Ectodermal cell (in vitro differentiated cells): ENCODE data around the gene HSD17B13.
"Not testable (repeated sequence)": the region's sequence is repeated elsewhere in the genome, so short reads cannot be mapped to it uniquely, and the experiment has no call there.

Experiments
- H3K27ac ChIP-seq: 2 replicates; pipeline ENCODE4 v1.7.0; 2013; ENCODE audit warnings: mild to moderate bottlenecking, low read depth, low read length; ENCODE audit not compliant: insufficient read depth, poor library complexity, severe bottlenecking
- H3K27me3 ChIP-seq: 2 replicates; pipeline ENCODE4 v1.7.0; 2013; ENCODE audit warnings: mild to moderate bottlenecking, low read length; ENCODE audit not compliant: insufficient read depth, control insufficient read depth, poor library complexity, severe bottlenecking
- H3K36me3 ChIP-seq: one replicate; pipeline ENCODE4 v1.7.0; 2013; ENCODE audit warnings: low read length; ENCODE audit not compliant: control insufficient read depth, insufficient read depth
- H3K4me1 ChIP-seq: one replicate; pipeline ENCODE4 v1.7.0; 2013; ENCODE audit warnings: low read length; ENCODE audit not compliant: control insufficient read depth, insufficient read depth
- H3K4me3 ChIP-seq: 2 replicates; pipeline ENCODE4 v1.7.0; 2013; ENCODE audit warnings: low read depth, low read length, control low read depth; ENCODE audit not compliant: insufficient read depth
- H3K9me3 ChIP-seq: 2 replicates; pipeline ENCODE4 v1.7.0; 2013; ENCODE audit warnings: mild to moderate bottlenecking, low read length, moderate library complexity; ENCODE audit not compliant: control insufficient read depth
- WGBS, 2 experiments: methylation state at CpG; one replicate each; pipeline ENCODE4 v1.1.7; 2013; ENCODE audit warnings: missing lambda C conversion rate in 2 of 2; 5-methylcytosine and 5-hydroxymethylcytosine counted together

Gene HSD17B13

GRCh38 chr4:87353592-87353991 is 30.9 kb upstream of the HSD17B13 start:
- 22 to 24% methylated on average over 3 of the region's 3 CpGs for WGBS, 2 experiments
- Histone ChIP-seq H3K9me3 (no peaks in the 10 kb centered on the region), H3K4me1 (no peaks in the 10 kb centered on the region), H3K36me3 (no peaks in the 10 kb centered on the region), H3K27ac (no peak overlapping the region), H3K4me3 (no peak overlapping the region), H3K27me3 (no peaks in the 10 kb centered on the region)

DNA sequence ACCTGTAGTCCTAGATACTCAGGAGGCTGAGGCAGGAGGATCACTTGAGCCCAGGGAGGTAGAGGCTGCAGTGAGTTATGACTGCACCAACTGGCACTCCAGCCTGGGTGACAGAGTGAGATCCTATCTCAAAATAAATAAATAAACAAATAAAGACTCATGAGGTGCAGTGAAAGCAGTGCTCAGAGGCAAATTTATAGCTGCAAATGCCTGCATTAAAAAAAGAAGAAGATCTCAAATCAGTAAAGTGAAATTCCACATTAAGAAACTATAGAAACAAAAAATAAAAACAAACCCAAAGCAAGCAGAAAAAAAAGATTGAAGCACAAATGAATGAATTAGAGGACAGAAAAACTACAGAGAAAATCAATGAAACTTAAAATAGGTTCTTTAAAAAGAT is 22.5 kb upstream of the HSD17B13 start:
- Histone ChIP-seq H3K27me3 (no peaks in the 10 kb centered on the region), H3K4me1 (no peaks in the 10 kb centered on the region), H3K27ac (no peak overlapping the region), H3K36me3 (peaks cover 9% of the 10 kb centered on the region), H3K4me3 (no peak overlapping the region), H3K9me3 (no peaks in the 10 kb centered on the region)

- WGBS, 2 experiments: 89 to 98% methylated on average over 3 of the region's 3 CpGs
- H3K27me3 ChIP-seq: no peaks in the 10 kb centered on the region
- H3K27ac ChIP-seq: no peak overlapping the region
- no peaks in the 10 kb centered on the region for H3K9me3 ChIP-seq
- H3K4me1 ChIP-seq: no peaks in the 10 kb centered on the region
- peaks cover 9% of the 10 kb centered on the region for H3K36me3 ChIP-seq
- no peak overlapping the region for H3K4me3 ChIP-seq
Observed at GRCh38 chr4:87342872-87343271, 20.2 kb upstream of the HSD17B13 start.

DNA sequence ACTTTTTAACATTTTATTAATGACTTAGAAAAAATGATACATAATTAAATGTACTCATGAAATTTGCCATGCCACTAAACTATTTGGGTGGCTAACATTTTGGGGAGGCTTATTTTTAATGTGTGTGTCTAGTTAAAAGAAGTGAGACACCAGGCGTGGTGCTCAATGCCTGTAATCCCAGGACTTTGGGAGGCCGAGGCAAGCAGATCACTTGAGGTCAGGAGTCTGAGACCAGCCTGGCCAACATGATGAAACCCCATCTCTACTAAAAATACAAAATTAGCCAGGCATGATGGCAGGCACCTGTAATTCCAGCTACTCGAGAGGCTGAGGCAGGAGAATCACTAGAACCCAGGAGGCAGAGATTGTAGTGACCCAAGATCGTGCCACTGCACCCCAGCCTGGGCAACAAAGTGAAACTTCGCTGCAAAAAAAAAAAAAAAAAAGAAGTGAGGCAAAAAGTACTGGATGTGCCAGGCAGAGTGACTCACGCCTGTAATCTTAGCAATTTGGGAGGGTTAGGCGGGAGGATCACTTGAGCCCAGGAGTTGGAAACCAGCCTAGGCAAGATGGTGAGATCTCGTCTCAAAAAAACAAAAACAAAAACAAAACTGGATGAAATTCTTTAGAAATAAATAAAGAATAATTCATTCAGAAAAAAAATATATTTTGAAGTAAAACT is 19.4 kb upstream of the HSD17B13 start:
- not testable (repeated sequence) for H3K36me3 ChIP-seq, H3K4me3 ChIP-seq, H3K27me3 ChIP-seq, H3K27ac ChIP-seq, H3K9me3 ChIP-seq, H3K4me1 ChIP-seq
- WGBS, 2 experiments: 90 to 97% methylated on average over 7 of the region's 8 CpGs

GRCh38 chr4:87339440-87339839 is 16.8 kb upstream of the HSD17B13 start:
- Histone ChIP-seq H3K9me3 (no peaks in the 10 kb centered on the region), H3K27ac (no peak overlapping the region), H3K36me3 (no peaks in the 10 kb centered on the region), H3K4me1 (no peaks in the 10 kb centered on the region), H3K27me3 (no peaks in the 10 kb centered on the region), H3K4me3 (no peak overlapping the region)
- 89 to 100% methylated on average over 2 of the region's 2 CpGs for WGBS, 2 experiments

- Histone ChIP-seq H3K27me3 (no peaks in the 10 kb centered on the region), H3K4me1 (no peaks in the 10 kb centered on the region), H3K4me3 (no peak overlapping the region), H3K9me3 (no peaks in the 10 kb centered on the region), H3K27ac (no peak overlapping the region), H3K36me3 (peaks cover 6% of the 10 kb centered on the region)
- WGBS, 2 experiments: 83% methylated on average over 1 of the region's 1 CpG; no CpG with 5 or more reads in 1 of the 2 experiments
Observed at GRCh38 chr4:87337361-87337760, 14.7 kb upstream of the HSD17B13 start.

- Histone ChIP-seq H3K4me1 (no peaks in the 10 kb centered on the region), H3K9me3 (no peaks in the 10 kb centered on the region)
Observed at GRCh38 chr4:87333267-87333666, 10.6 kb upstream of the HSD17B13 start.

DNA sequence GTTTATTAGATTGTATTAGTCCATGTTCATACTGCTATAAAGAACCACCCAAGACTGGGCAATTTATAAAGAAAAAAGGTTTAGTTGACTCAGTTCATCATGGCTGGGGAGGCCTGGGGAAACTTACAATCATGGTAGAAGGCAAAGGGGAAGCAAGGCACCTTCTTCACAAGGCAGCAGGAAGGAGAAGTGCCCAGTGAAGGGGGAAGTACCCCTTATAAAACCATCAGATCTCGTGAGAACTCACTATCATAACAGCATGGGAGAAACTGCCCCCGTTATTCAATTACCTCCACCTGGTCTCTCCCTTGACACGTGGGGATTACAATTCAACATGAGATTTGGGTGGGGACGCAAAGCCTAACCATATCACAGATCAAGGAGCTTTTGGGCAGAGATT is 8.1 kb upstream of the HSD17B13 start:
- Histone ChIP-seq H3K4me3 (no peak overlapping the region), H3K27me3 (no peaks in the 10 kb centered on the region), H3K27ac (no peak overlapping the region), H3K36me3 (peaks cover 6% of the 10 kb centered on the region), H3K9me3 (no peaks in the 10 kb centered on the region), H3K4me1 (no peaks in the 10 kb centered on the region)
- whole genome bisulfite sequencing, 2 experiments: 87 to 92% methylated on average over 4 of the region's 4 CpGs

More at GRCh38 chr4:87333267-87333666, 10.6 kb upstream of the HSD17B13 start:
- no peak overlapping the region for H3K27ac ChIP-seq
- no peak overlapping the region for H3K4me3 ChIP-seq
- no peaks in the 10 kb centered on the region for H3K27me3 ChIP-seq
- WGBS, 2 experiments: 90 to 100% methylated on average over 1 of the region's 1 CpG
- peaks cover 6% of the 10 kb centered on the region for H3K36me3 ChIP-seq

- H3K27ac ChIP-seq: no peak overlapping the region
- 90 to 97% methylated on average over 1 of the region's 1 CpG for WGBS, 2 experiments
- H3K9me3 ChIP-seq: no peaks in the 10 kb centered on the region
- H3K4me3 ChIP-seq: no peak overlapping the region
- no peaks in the 10 kb centered on the region for H3K36me3 ChIP-seq
- no peaks in the 10 kb centered on the region for H3K4me1 ChIP-seq
- H3K27me3 ChIP-seq: no peaks in the 10 kb centered on the region
Observed at GRCh38 chr4:87327136-87327535, 4.5 kb upstream of the HSD17B13 start.

- no peak overlapping the region for H3K4me3 ChIP-seq
Observed at GRCh38 chr4:87326460-87326859, 3.8 kb upstream of the HSD17B13 start.

GRCh38 chr4:87321888-87322287 is 794 bp downstream of the HSD17B13 start:
- no peak overlapping the region for H3K4me3 ChIP-seq
- no peaks in the 10 kb centered on the region for H3K9me3 ChIP-seq
- WGBS, 2 experiments: 77 to 84% methylated on average over 4 to 5 of the region's 5 CpGs
- H3K4me1 ChIP-seq: no peaks in the 10 kb centered on the region
- H3K36me3 ChIP-seq: no peaks in the 10 kb centered on the region
- no peak overlapping the region for H3K27ac ChIP-seq
- no peaks in the 10 kb centered on the region for H3K27me3 ChIP-seq

More at GRCh38 chr4:87326460-87326859, 3.8 kb upstream of the HSD17B13 start:
- no peaks in the 10 kb centered on the region for H3K9me3 ChIP-seq
- H3K27ac ChIP-seq: no peak overlapping the region
- no peaks in the 10 kb centered on the region for H3K4me1 ChIP-seq
- no peaks in the 10 kb centered on the region for H3K36me3 ChIP-seq
- 100% methylated on average over 2 of the region's 3 CpGs; no CpG with 5 or more reads in 1 of the 2 experiments for WGBS, 2 experiments
- H3K27me3 ChIP-seq: no peaks in the 10 kb centered on the region
